GM18520 (cell line): ENCODE measurements around the gene KCNC4.

Source experiments
- ATAC-seq: cut with Tn5 transposase; IDR thresholded peaks from one replicate; pipeline ENCODE4 v1.9.1; 2021; ENCODE audit not compliant: unreplicated experiment

The KCNC4 gene

GRCh38 chr1:110229348-110230001 lies 19.4 kb downstream of the KCNC4 start:
- no peak for ATAC-seq

GRCh38 chr1:110230381-110231199 lies 20.5 kb downstream of the KCNC4 start:
- ATAC-seq = no peak

- no peak for ATAC-seq
These were observed 23.7 kb downstream of the KCNC4 start for GRCh38 chr1:110233861-110234260.

GRCh38 chr1:110234691-110235090 lies 24.6 kb downstream of the KCNC4 start:
- ATAC-seq = no peak

- ATAC-seq = no peak
These were observed 25.2 kb downstream of the KCNC4 start for GRCh38 chr1:110235181-110235833.

- no peak for ATAC-seq
These were observed 25.9 kb downstream of the KCNC4 start for GRCh38 chr1:110235834-110236682.

GRCh38 chr1:110237386-110238152 lies 27.5 kb downstream of the KCNC4 start:
- no peak for ATAC-seq

GRCh38 chr1:110239441-110240430 lies 29.6 kb downstream of the KCNC4 start:
- ATAC-seq = no peak

GRCh38 chr1:110240476-110241210 lies 30.5 kb downstream of the KCNC4 start:
- ATAC-seq = no peak

- ATAC-seq = no peak
These were observed 31.4 kb downstream of the KCNC4 start for GRCh38 chr1:110241516-110241915.

GRCh38 chr1:110242062-110242461 lies 31.9 kb downstream of the KCNC4 start:
- no peak for ATAC-seq

- no peak for ATAC-seq
These were observed 32.6 kb downstream of the KCNC4 start for GRCh38 chr1:110242731-110243130.

GRCh38 chr1:110243146-110243545 lies 33.0 kb downstream of the KCNC4 start:
- ATAC-seq = no peak

GRCh38 chr1:110243574-110243973 lies 33.5 kb downstream of the KCNC4 start:
- ATAC-seq = peak; percentile 43

GRCh38 chr1:110245876-110246620 lies 35.9 kb downstream of the KCNC4 start:
- ATAC-seq = no peak

- ATAC-seq = no peak
These were observed 38.6 kb downstream of the KCNC4 start for GRCh38 chr1:110248746-110249145.

GRCh38 chr1:110249256-110249655 lies 39.1 kb downstream of the KCNC4 start:
- no peak for ATAC-seq

GRCh38 chr1:110250008-110250407 lies 39.9 kb downstream of the KCNC4 start:
- ATAC-seq = no peak
